ENCODE data around the gene PMEPA1. TPM values are rescaled to one million over a fixed set of nuclear protein-coding genes. Genes with fewer than 3 reads are reported as not detected.

The PMEPA1 gene
- total RNA-seq, 1 donor from 2014 or later, result 39.9 TPM

DNA sequence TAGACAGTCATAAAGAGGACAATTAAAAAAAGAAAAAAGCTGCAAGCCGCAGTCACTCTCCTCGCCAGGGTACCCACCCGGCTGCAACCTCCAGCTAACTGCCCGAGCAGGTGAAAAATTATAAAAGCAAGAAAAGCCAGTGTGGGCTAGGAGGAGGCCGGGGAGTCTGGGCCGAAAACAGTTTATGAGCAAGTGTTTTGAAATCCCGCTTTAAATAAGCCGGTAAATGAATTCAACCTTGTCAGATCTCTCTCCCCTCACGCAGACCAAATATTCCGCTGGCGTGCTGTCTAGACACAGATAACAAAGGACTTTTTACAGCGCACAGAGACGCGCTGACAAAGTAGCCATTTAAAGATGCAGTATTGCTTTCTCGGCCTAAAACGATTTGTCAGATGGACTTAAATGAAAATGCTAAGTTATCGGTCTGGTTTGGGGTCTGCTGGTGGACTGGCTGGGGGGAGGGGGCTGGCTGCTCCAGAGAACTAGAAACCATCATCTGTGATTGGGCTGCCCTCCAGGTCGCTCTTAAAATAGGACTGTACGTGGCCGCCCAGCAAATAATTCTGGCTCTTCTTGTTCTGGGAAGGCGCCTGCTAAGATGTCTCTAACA lies 24.6 kb downstream of the PMEPA1 start:
- peak overlapping the region; percentile 48 for H3K4me3 Mint-ChIP-seq

DNA sequence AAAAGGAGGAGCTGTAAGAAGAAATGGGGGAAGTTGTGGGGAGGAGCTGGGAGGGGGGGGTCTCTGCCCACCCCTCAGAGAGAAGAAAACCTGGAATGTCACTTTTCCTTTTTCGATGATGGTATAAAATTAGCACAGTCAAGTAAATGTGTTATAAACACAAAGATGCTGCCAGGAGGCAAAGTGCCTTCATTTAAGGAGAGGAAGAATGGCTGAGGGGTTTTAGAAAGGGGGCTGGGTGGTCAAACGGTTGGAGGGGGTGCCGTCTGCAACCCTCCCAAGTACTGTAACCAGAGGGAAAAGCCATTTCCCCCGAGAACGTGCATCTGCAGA lies 25.0 kb downstream of the PMEPA1 start:
- Mint-ChIP-seq H3K9me3 (no peaks in the 10 kb centered on the region), H3K4me1 (peaks cover 90% of the 10 kb centered on the region), H3K4me3 (peak overlapping the region; percentile 48), H3K36me3 (peaks cover 4% of the 10 kb centered on the region), H3K27ac (peak overlapping the region; percentile 86), H3K27me3 (ENCODE audit: low read depth) (no peaks in the 10 kb centered on the region)
- TF ChIP-seq, protein P1, sequence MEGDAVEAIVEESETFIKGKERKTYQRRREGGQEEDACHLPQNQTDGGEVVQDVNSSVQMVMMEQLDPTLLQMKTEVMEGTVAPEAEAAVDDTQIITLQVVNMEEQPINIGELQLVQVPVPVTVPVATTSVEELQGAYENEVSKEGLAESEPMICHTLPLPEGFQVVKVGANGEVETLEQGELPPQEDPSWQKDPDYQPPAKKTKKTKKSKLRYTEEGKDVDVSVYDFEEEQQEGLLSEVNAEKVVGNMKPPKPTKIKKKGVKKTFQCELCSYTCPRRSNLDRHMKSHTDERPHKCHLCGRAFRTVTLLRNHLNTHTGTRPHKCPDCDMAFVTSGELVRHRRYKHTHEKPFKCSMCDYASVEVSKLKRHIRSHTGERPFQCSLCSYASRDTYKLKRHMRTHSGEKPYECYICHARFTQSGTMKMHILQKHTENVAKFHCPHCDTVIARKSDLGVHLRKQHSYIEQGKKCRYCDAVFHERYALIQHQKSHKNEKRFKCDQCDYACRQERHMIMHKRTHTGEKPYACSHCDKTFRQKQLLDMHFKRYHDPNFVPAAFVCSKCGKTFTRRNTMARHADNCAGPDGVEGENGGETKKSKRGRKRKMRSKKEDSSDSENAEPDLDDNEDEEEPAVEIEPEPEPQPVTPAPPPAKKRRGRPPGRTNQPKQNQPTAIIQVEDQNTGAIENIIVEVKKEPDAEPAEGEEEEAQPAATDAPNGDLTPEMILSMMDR (IDR thresholded peaks at IDR 0.05; ENCODE audit: unreplicated experiment), result no peak
- no peak for DNase-seq (ENCODE audit: low spot score in 2 of 2, unreplicated experiment in 2 of 2)

More for the DNA sequence above, 24.6 kb downstream of the PMEPA1 start:
- no peak for DNase-seq (ENCODE audit: low spot score in 2 of 2, unreplicated experiment in 2 of 2)
- Mint-ChIP-seq H3K36me3 (peaks cover 4% of the 10 kb centered on the region), H3K27ac (peak overlapping the region; percentile 86), H3K9me3 (no peaks in the 10 kb centered on the region), H3K27me3 (ENCODE audit: low read depth) (no peaks in the 10 kb centered on the region), H3K4me1 (peaks cover 90% of the 10 kb centered on the region)
- TF ChIP-seq, protein P1 (IDR thresholded peaks at IDR 0.05; ENCODE audit: unreplicated experiment), result no peak

DNA sequence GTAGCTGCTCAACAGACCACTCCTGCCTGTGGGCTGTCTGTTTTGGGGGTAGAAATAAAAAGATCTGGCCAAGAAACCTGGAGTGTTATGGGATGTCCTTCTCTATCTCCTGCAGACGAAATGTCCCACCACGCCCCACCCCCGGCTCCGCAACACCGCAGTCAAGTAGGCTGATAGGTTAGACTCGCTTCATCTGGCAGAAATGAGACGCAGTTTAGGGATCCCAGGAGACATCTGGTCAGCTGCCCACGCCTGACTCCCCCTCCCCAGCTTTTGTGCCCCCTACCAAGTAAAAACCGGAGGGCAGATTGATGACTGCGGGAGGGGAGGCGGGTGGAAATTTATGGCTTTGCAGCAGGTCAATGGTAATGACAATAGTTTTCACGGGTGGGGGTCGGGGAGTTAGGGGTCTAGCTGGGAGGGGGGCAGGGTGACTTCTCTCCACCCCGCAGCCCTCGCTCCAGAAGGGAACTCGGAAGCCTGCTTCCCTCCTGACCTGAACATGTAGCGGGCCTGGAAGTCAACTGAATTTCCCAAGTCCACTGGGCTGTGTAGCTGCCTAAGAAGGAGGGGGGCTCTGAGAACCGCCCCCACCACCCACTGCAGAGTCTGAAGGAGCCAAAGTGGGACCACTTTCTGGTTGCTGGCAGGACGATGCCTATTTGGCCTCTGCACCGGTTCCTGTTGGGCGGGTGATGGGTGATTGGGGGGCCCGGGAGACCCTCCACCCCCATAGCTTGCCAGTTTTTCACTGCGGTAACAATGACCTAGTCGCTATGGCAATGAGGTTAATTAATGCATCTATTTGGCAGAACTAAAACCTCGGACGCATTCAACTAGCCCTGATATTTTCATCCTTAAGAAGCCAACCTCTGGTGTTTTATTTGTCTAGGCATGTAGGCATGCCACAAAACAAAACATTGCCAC lies 25.7 kb downstream of the PMEPA1 start:
- DNase-seq (ENCODE audit: low spot score in 2 of 2, unreplicated experiment in 2 of 2), result no peak
- Mint-ChIP-seq H3K27me3 (ENCODE audit: low read depth) (no peaks in the 10 kb centered on the region), H3K27ac (peak overlapping the region; percentile 86), H3K36me3 (peaks cover 5% of the 10 kb centered on the region), H3K4me1 (peaks cover 83% of the 10 kb centered on the region), H3K9me3 (no peaks in the 10 kb centered on the region), H3K4me3 (peak overlapping the region; percentile 14)
- TF ChIP-seq, protein P1 (IDR thresholded peaks at IDR 0.05; ENCODE audit: unreplicated experiment), result no peak

DNA sequence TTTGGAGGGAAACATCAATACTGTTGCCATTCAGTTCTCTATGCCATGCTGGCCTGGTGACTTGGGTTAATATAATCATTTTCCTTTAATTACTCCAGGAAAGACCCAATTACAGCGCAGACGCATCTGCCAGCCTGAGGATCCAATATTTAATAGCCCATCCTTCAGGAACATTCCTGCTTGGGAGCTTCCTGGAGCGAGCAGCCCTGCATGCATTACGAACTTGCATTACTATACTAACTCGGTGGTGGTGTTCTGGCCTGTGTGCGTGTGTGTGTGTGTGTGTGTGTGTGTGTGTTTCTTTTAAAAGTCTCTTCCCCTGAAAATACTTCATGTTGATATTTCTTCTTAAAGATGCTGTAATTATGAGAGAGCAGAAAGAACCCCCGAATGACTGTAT lies 26.5 kb downstream of the PMEPA1 start:
- no peaks in the 10 kb centered on the region for H3K9me3 Mint-ChIP-seq
- no peak for DNase-seq (ENCODE audit: low spot score in 2 of 2, unreplicated experiment in 2 of 2)
- TF ChIP-seq, protein P1 (IDR thresholded peaks at IDR 0.05; ENCODE audit: unreplicated experiment), result no peak
- H3K4me1 Mint-ChIP-seq, result peaks cover 80% of the 10 kb centered on the region
- H3K36me3 Mint-ChIP-seq, result peaks cover 12% of the 10 kb centered on the region
- peak overlapping the region; percentile 84 for H3K27ac Mint-ChIP-seq
- no peaks in the 10 kb centered on the region for H3K27me3 Mint-ChIP-seq (ENCODE audit: low read depth)
- peak overlapping the region; percentile 14 for H3K4me3 Mint-ChIP-seq

DNA sequence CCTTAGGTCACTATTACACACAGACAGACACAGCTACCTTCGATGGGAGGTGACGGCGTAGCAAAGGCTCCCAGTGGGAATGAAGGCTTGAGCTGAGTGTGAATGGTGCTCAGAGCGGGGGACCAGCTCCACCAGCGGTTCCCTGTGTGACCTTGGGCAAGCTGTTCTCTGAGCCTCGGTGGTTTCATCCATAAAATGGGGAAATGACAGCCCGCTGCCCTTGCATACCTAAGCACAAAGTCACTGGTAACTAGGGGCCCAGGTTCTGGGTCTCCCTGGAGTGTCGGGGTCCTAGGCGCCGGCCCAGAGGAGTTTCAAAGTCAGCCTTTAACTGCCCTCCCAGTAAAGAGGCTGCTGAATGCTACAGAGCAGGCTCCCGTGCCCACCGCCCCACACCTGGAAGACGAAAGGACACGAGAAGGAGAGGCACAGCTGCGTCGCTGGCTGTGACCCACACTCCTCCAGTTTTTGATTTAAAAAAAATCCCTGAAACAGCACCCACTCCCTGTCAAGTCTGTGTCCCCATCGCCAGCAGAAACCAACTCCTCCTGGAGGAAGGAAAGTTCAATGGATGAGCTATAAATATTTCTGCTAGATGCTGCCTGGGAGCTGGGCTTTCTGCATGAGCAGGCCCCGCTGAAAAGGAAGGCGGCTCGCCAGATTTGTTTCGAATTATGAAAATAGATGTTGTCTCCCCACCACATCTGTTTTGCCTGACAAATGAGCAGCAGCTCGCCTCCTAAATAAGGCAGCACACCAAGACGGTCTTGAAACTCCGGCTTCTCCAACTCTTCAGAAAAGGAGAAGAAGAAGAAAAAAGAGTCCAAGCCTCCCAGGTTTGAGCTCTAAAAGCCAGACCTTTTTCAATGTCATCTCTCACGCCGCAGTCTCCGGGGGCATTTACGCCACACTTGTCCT lies 27.4 kb downstream of the PMEPA1 start:
- TF ChIP-seq, protein P1 (IDR thresholded peaks at IDR 0.05; ENCODE audit: unreplicated experiment), result no peak
- H3K27ac Mint-ChIP-seq, result peak overlapping the region; percentile 84
- H3K36me3 Mint-ChIP-seq, result peaks cover 14% of the 10 kb centered on the region
- no peaks in the 10 kb centered on the region for H3K27me3 Mint-ChIP-seq (ENCODE audit: low read depth)
- H3K9me3 Mint-ChIP-seq, result no peaks in the 10 kb centered on the region
- peaks cover 73% of the 10 kb centered on the region for H3K4me1 Mint-ChIP-seq
- no peak for DNase-seq (ENCODE audit: low spot score in 2 of 2, unreplicated experiment in 2 of 2)
- H3K4me3 Mint-ChIP-seq, result no peak overlapping the region
